ENCODE results near the gene CCDC40. TPM values are rescaled to one million over a fixed set of nuclear protein-coding genes. Genes with fewer than 3 reads are reported as not detected.
A peak's percentile ranks its signal among the peaks of the same experiment; 100 is the strongest.

CCDC40 gene
- total RNA-seq, result 0.15 and 0.16 TPM in 2 replicates

- Mint-ChIP-seq H3K4me1 (ENCODE audit: low read depth) (peaks cover 5% of the 10 kb centered on the region), H3K36me3 (ENCODE audit: low read depth) (peaks cover 1% of the 10 kb centered on the region), H3K27ac (peak within 1 kb of the TSS; percentile 91), H3K9me3 (no peaks in the 10 kb centered on the region), H3K4me3 (peak within 1 kb of the TSS; percentile 85), H3K27me3 (ENCODE audit: insufficient read depth) (peaks cover 50% of the 10 kb centered on the region)
- peak; percentile 77 for DNase-seq (ENCODE audit: low spot score)
- intact Hi-C loops (cut with micrococcal nuclease), result loop anchor here (1.0 to 2.0 kb wide), 4 partner anchors 28 to 193 kb away; partner anchors contain the start of genes EIF4A3 and GAA
Measured at GRCh38 chr17:80035937-80036714, at the start of gene CCDC40. TSS of gene CCDC40 (plus strand) at chr17:80036642. CDS start at chr17:80036663, 21 bp downstream.

- H3K9me3 Mint-ChIP-seq, result no peaks in the 10 kb centered on the region
- H3K4me1 Mint-ChIP-seq (ENCODE audit: low read depth), result peaks cover 3% of the 10 kb centered on the region
- no peak overlapping the region for H3K4me3 Mint-ChIP-seq
- intact Hi-C loops (cut with micrococcal nuclease), result no loop called here
- DNase-seq (ENCODE audit: low spot score), result no peak
- no peaks in the 10 kb centered on the region for H3K27me3 Mint-ChIP-seq (ENCODE audit: insufficient read depth)
- no peak overlapping the region for H3K27ac Mint-ChIP-seq
- H3K36me3 Mint-ChIP-seq (ENCODE audit: low read depth), result no peaks in the 10 kb centered on the region
Measured at GRCh38 chr17:79987187-79987934, 49.1 kb upstream of the CCDC40 start.

GRCh38 chr17:79987935-79988184 lies 48.6 kb upstream of the CCDC40 start:
- Mint-ChIP-seq H3K4me3 (no peak overlapping the region), H3K4me1 (ENCODE audit: low read depth) (peaks cover 8% of the 10 kb centered on the region), H3K9me3 (no peaks in the 10 kb centered on the region), H3K36me3 (ENCODE audit: low read depth) (no peaks in the 10 kb centered on the region), H3K27ac (no peak overlapping the region), H3K27me3 (ENCODE audit: insufficient read depth) (no peaks in the 10 kb centered on the region)
- DNase-seq (ENCODE audit: low spot score), result no peak
- intact Hi-C loops (cut with micrococcal nuclease), result no loop called here

- intact Hi-C loops (cut with micrococcal nuclease), result no loop called here
- no peak for DNase-seq (ENCODE audit: low spot score)
- no peaks in the 10 kb centered on the region for H3K36me3 Mint-ChIP-seq (ENCODE audit: low read depth)
- H3K9me3 Mint-ChIP-seq, result no peaks in the 10 kb centered on the region
- H3K27me3 Mint-ChIP-seq (ENCODE audit: insufficient read depth), result no peaks in the 10 kb centered on the region
- no peak overlapping the region for H3K4me3 Mint-ChIP-seq
- no peak overlapping the region for H3K27ac Mint-ChIP-seq
- peaks cover 13% of the 10 kb centered on the region for H3K4me1 Mint-ChIP-seq (ENCODE audit: low read depth)
Measured at GRCh38 chr17:79988185-79988971, 48.1 kb upstream of the CCDC40 start.

- no peaks in the 10 kb centered on the region for H3K27me3 Mint-ChIP-seq (ENCODE audit: insufficient read depth)
- H3K4me3 Mint-ChIP-seq, result no peak overlapping the region
- H3K36me3 Mint-ChIP-seq (ENCODE audit: low read depth), result no peaks in the 10 kb centered on the region
- H3K9me3 Mint-ChIP-seq, result no peaks in the 10 kb centered on the region
- no peak for DNase-seq (ENCODE audit: low spot score)
- peaks cover 17% of the 10 kb centered on the region for H3K4me1 Mint-ChIP-seq (ENCODE audit: low read depth)
- intact Hi-C loops (cut with micrococcal nuclease), result no loop called here
- H3K27ac Mint-ChIP-seq, result no peak overlapping the region
Measured at GRCh38 chr17:79989106-79989835, 47.2 kb upstream of the CCDC40 start.

- Mint-ChIP-seq H3K9me3 (no peaks in the 10 kb centered on the region), H3K27ac (no peak overlapping the region), H3K4me3 (no peak overlapping the region), H3K27me3 (ENCODE audit: insufficient read depth) (no peaks in the 10 kb centered on the region), H3K4me1 (ENCODE audit: low read depth) (peaks cover 17% of the 10 kb centered on the region), H3K36me3 (ENCODE audit: low read depth) (no peaks in the 10 kb centered on the region)
- intact Hi-C loops (cut with micrococcal nuclease), result loop anchor here (5.0 kb wide), 1 partner anchor 263 kb away; no protein-coding TSS in a partner anchor
- no peak for DNase-seq (ENCODE audit: low spot score)
Measured at GRCh38 chr17:79990051-79990592, 46.3 kb upstream of the CCDC40 start.

- intact Hi-C loops (cut with micrococcal nuclease), result loop anchor here (5.0 kb wide), 1 partner anchor 263 kb away; no protein-coding TSS in a partner anchor
- no peak for DNase-seq (ENCODE audit: low spot score)
- Mint-ChIP-seq H3K27me3 (ENCODE audit: insufficient read depth) (no peaks in the 10 kb centered on the region), H3K27ac (no peak overlapping the region), H3K36me3 (ENCODE audit: low read depth) (no peaks in the 10 kb centered on the region), H3K4me1 (ENCODE audit: low read depth) (peaks cover 18% of the 10 kb centered on the region), H3K9me3 (no peaks in the 10 kb centered on the region), H3K4me3 (peak overlapping the region; percentile 43)
Measured at GRCh38 chr17:79990704-79991103, 45.7 kb upstream of the CCDC40 start.

- H3K27me3 Mint-ChIP-seq (ENCODE audit: insufficient read depth), result no peaks in the 10 kb centered on the region
- peak overlapping the region; percentile 29 for H3K27ac Mint-ChIP-seq
- DNase-seq (ENCODE audit: low spot score), result peak; percentile 73
- peaks cover 24% of the 10 kb centered on the region for H3K4me1 Mint-ChIP-seq (ENCODE audit: low read depth)
- peak overlapping the region; percentile 54 for H3K4me3 Mint-ChIP-seq
- no peaks in the 10 kb centered on the region for H3K36me3 Mint-ChIP-seq (ENCODE audit: low read depth)
- intact Hi-C loops (cut with micrococcal nuclease), result loop anchor here (5.0 kb wide), 1 partner anchor 264 kb away; no protein-coding TSS in a partner anchor
- no peaks in the 10 kb centered on the region for H3K9me3 Mint-ChIP-seq
Measured at GRCh38 chr17:79991140-79991923, 45.1 kb upstream of the CCDC40 start.

GRCh38 chr17:79991924-79992648 lies 44.4 kb upstream of the CCDC40 start:
- Mint-ChIP-seq H3K4me1 (ENCODE audit: low read depth) (peaks cover 31% of the 10 kb centered on the region), H3K36me3 (ENCODE audit: low read depth) (no peaks in the 10 kb centered on the region), H3K4me3 (peak overlapping the region; percentile 83), H3K9me3 (no peaks in the 10 kb centered on the region), H3K27me3 (ENCODE audit: insufficient read depth) (no peaks in the 10 kb centered on the region), H3K27ac (peak overlapping the region; percentile 79)
- no peak for DNase-seq (ENCODE audit: low spot score)
- intact Hi-C loops (cut with micrococcal nuclease), result loop anchor here (2.0 to 5.0 kb wide), 2 partner anchors 187 to 265 kb away; no protein-coding TSS in a partner anchor

- peaks cover 39% of the 10 kb centered on the region for H3K4me1 Mint-ChIP-seq (ENCODE audit: low read depth)
- no peak for DNase-seq (ENCODE audit: low spot score)
- peak overlapping the region; percentile 83 for H3K4me3 Mint-ChIP-seq
Measured at GRCh38 chr17:79992649-79993389, 43.6 kb upstream of the CCDC40 start.

More at GRCh38 chr17:79992649-79993389, 43.6 kb upstream of the CCDC40 start:
- H3K27ac Mint-ChIP-seq, result peak overlapping the region; percentile 79
- H3K27me3 Mint-ChIP-seq (ENCODE audit: insufficient read depth), result no peaks in the 10 kb centered on the region
- intact Hi-C loops (cut with micrococcal nuclease), result loop anchor here (2.0 to 5.0 kb wide), 2 partner anchors 188 to 266 kb away; no protein-coding TSS in a partner anchor
- no peaks in the 10 kb centered on the region for H3K9me3 Mint-ChIP-seq
- no peaks in the 10 kb centered on the region for H3K36me3 Mint-ChIP-seq (ENCODE audit: low read depth)

Measured in activated T-helper 1 cell treated with anti-CD3 and anti-CD28 coated beads, Interleukin-12 subunit alpha, Interleukin-12 subunit beta, Interleukin-2, Interleukin-4 antibody, amounts not matched to agents 30 ng/mL and 10 ng/mL and 1 ng/mL, durations not matched to agents 14 hours and 24 hours and 36 hours (primary cell).